ENCODE measurements around the gene SMIM30.
"Not testable (repeated sequence)": the region's sequence is repeated elsewhere in the genome, so short reads cannot be mapped to it uniquely, and the experiment has no call there.

Gene SMIM30

GRCh38 chr7:113118074-113118959, at the start of gene SMIM30:
Gene SMIM30 (minus strand): TSS chr7:113118554. CDS start chr7:113117578, 976 bp downstream.
- in situ Hi-C loops (cut with MboI; ENCODE audit: low pct_unique_long_range_greater_than_20kb, low sequenced_read_pairs, unreplicated experiment), result no loop called here
- TF ChIP-seq CTCF (IDR thresholded peaks at IDR 0.05; ENCODE audit: extremely low read depth, insufficient read depth, missing control alignments), result no peak
- peak; percentile 75 for DNase-seq (ENCODE audit: low spot score)

- DNase-seq (ENCODE audit: low spot score); in situ Hi-C loops (cut with MboI; ENCODE audit: low pct_unique_long_range_greater_than_20kb, low sequenced_read_pairs, unreplicated experiment): not testable (repeated sequence)
Observed at GRCh38 chr7:113166176-113166575, 47.8 kb upstream of the SMIM30 start.

GRCh38 chr7:113161050-113161449, 42.7 kb upstream of the SMIM30 start:
- DNase-seq (ENCODE audit: low spot score), result no peak
- TF ChIP-seq CTCF (IDR thresholded peaks at IDR 0.05; ENCODE audit: extremely low read depth, insufficient read depth, missing control alignments), result no peak
- in situ Hi-C loops (cut with MboI; ENCODE audit: low pct_unique_long_range_greater_than_20kb, low sequenced_read_pairs, unreplicated experiment), result no loop called here

- in situ Hi-C loops (cut with MboI; ENCODE audit: low pct_unique_long_range_greater_than_20kb, low sequenced_read_pairs, unreplicated experiment), result no loop called here
- TF ChIP-seq CTCF (IDR thresholded peaks at IDR 0.05; ENCODE audit: extremely low read depth, insufficient read depth, missing control alignments), result peak; percentile 63
- DNase-seq (ENCODE audit: low spot score), result peak; percentile 25
Observed at GRCh38 chr7:113159746-113160339, 41.5 kb upstream of the SMIM30 start.

GRCh38 chr7:113158756-113159155, 40.4 kb upstream of the SMIM30 start:
- in situ Hi-C loops (cut with MboI; ENCODE audit: low pct_unique_long_range_greater_than_20kb, low sequenced_read_pairs, unreplicated experiment), result no loop called here
- TF ChIP-seq CTCF (IDR thresholded peaks at IDR 0.05; ENCODE audit: extremely low read depth, insufficient read depth, missing control alignments), result no peak
- DNase-seq (ENCODE audit: low spot score), result no peak

- in situ Hi-C loops (cut with MboI; ENCODE audit: low pct_unique_long_range_greater_than_20kb, low sequenced_read_pairs, unreplicated experiment), result no loop called here
- TF ChIP-seq CTCF (IDR thresholded peaks at IDR 0.05; ENCODE audit: extremely low read depth, insufficient read depth, missing control alignments), result no peak
- no peak for DNase-seq (ENCODE audit: low spot score)
Observed at GRCh38 chr7:113154117-113154516, 35.8 kb upstream of the SMIM30 start.

GRCh38 chr7:113144817-113145216, 26.5 kb upstream of the SMIM30 start:
- DNase-seq (ENCODE audit: low spot score), result no peak
- TF ChIP-seq CTCF (IDR thresholded peaks at IDR 0.05; ENCODE audit: extremely low read depth, insufficient read depth, missing control alignments), result no peak
- in situ Hi-C loops (cut with MboI; ENCODE audit: low pct_unique_long_range_greater_than_20kb, low sequenced_read_pairs, unreplicated experiment), result no loop called here

Measured in GM13977 (cell line).